Measurements from ENCODE around the gene GHITM. TPM values are rescaled to one million over a fixed set of nuclear protein-coding genes. Genes with fewer than 3 reads are reported as not detected.
"Not testable (repeated sequence)": the region's sequence is repeated elsewhere in the genome, so short reads cannot be mapped to it uniquely, and the experiment has no call there.

Gene GHITM
- total RNA-seq, 2 donors from 2014 or later: 52.1 to 55.5 TPM

- Histone ChIP-seq H3K9me3 (no peaks in the 10 kb centered on the region), H3K4me1 (no peaks in the 10 kb centered on the region), H3K27ac (no peak overlapping the region), H3K27me3 (no peaks in the 10 kb centered on the region), H3K36me3 (replicated peaks in 1 of 2; ENCODE audit: insufficient read depth in 1 of 2, low read depth in 2 of 2) (no peaks in the 10 kb centered on the region), H3K4me3 (no peak overlapping the region)
- intact Hi-C loops (cut with DNase I): no loop called here
- peak in 1 of 4 donors; percentile 14 for DNase-seq
- 29 to 36% methylated on average over 2 of the region's 2 CpGs for WGBS, 2 donors
- no peak for ATAC-seq
- no peak for TF ChIP-seq POLR2A (IDR thresholded peaks at IDR 0.05)
- no peak for TF ChIP-seq CTCF (IDR thresholded peaks at IDR 0.05)
These were observed 21.5 kb upstream of the GHITM start for GRCh38 chr10:84117686-84118394.

GRCh38 chr10:84118395-84119006 lies 20.8 kb upstream of the GHITM start:
- no peak overlapping the region for H3K4me3 ChIP-seq
- no peaks in the 10 kb centered on the region for H3K36me3 ChIP-seq (replicated peaks in 1 of 2; ENCODE audit: insufficient read depth in 1 of 2, low read depth in 2 of 2)
- ATAC-seq (no peak), DNase-seq (no peak)
- 53 to 65% methylated on average over 12 of the region's 12 CpGs for WGBS, 2 donors
- no peaks in the 10 kb centered on the region for H3K4me1 ChIP-seq
- H3K9me3 ChIP-seq: no peaks in the 10 kb centered on the region
- no peak overlapping the region for H3K27ac ChIP-seq
- no peaks in the 10 kb centered on the region for H3K27me3 ChIP-seq
- TF ChIP-seq CTCF (IDR thresholded peaks at IDR 0.05) (no peak), POLR2A (IDR thresholded peaks at IDR 0.05) (no peak)
- intact Hi-C loops (cut with DNase I): no loop called here

GRCh38 chr10:84123362-84123761 lies 15.9 kb upstream of the GHITM start:
- intact Hi-C loops (cut with DNase I): no loop called here
- ATAC-seq: no peak
- H3K9me3 ChIP-seq: peaks cover 0 to 10% (median 0%) of the 10 kb centered on the region in 3 donors
- 73 to 92% methylated on average over 1 of the region's 1 CpG for WGBS, 2 donors
- H3K36me3 ChIP-seq (replicated peaks in 1 of 2; ENCODE audit: insufficient read depth in 1 of 2, low read depth in 2 of 2): no peaks in the 10 kb centered on the region
- DNase-seq: no peak
- TF ChIP-seq POLR2A (IDR thresholded peaks at IDR 0.05) (no peak), CTCF (IDR thresholded peaks at IDR 0.05) (no peak)
- H3K27ac ChIP-seq: no peak overlapping the region
- no peaks in the 10 kb centered on the region for H3K27me3 ChIP-seq
- H3K4me1 ChIP-seq: no peaks in the 10 kb centered on the region
- H3K4me3 ChIP-seq: no peak overlapping the region

- WGBS, 2 donors: 77 to 78% methylated on average over 10 of the region's 10 CpGs
- H3K4me1 ChIP-seq; H3K27ac ChIP-seq; H3K4me3 ChIP-seq; H3K27me3 ChIP-seq; ATAC-seq; intact Hi-C loops (cut with DNase I); H3K36me3 ChIP-seq (replicated peaks in 1 of 2; ENCODE audit: insufficient read depth in 1 of 2, low read depth in 2 of 2); DNase-seq: not testable (repeated sequence)
- H3K9me3 ChIP-seq: peaks cover 0 to 10% (median 0%) of the 10 kb centered on the region in 3 donors
These were observed 13.2 kb upstream of the GHITM start for GRCh38 chr10:84125910-84126784.

GRCh38 chr10:84126785-84127167 lies 12.5 kb upstream of the GHITM start:
- no peak overlapping the region for H3K27ac ChIP-seq
- no peaks in the 10 kb centered on the region for H3K27me3 ChIP-seq
- 67 to 79% methylated on average over 1 of the region's 1 CpG for WGBS, 2 donors
- ATAC-seq (no peak), DNase-seq (no peak)
- H3K9me3 ChIP-seq: peaks cover 0 to 10% (median 0%) of the 10 kb centered on the region in 3 donors
- intact Hi-C loops (cut with DNase I): no loop called here
- H3K4me3 ChIP-seq: no peak overlapping the region
- no peaks in the 10 kb centered on the region for H3K4me1 ChIP-seq
- no peaks in the 10 kb centered on the region for H3K36me3 ChIP-seq (replicated peaks in 1 of 2; ENCODE audit: insufficient read depth in 1 of 2, low read depth in 2 of 2)
- TF ChIP-seq POLR2A (IDR thresholded peaks at IDR 0.05) (no peak), CTCF (IDR thresholded peaks at IDR 0.05) (no peak)
